ENCODE results near the gene RAB11A.

RAB11A gene

GRCh38 chr15:65883571-65883970 is 14.3 kb downstream of the RAB11A start:
- FAIRE-seq: no peak
- no peak for DNase-seq (ENCODE audit: low spot score)

DNA sequence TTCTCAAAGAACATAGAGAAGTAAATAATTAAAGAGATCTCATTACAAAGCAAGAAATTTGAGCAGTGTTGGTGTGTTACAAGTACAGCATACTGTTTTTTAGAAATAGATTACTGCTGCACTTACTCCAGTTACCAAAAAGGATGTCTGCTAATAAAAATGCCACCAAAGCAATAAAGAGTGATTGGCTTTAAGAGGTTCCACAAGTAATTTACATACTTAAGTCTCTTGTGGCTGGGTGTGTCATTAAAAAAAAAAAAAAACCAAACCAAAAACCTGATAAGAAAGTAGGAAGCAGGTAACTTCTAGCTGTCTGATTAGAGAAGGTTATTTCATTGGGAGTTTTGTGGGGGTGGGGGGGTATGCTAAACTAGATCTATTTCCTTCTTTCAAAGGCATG is 15.2 kb downstream of the RAB11A start:
- no peak for DNase-seq (ENCODE audit: low spot score)

DNA sequence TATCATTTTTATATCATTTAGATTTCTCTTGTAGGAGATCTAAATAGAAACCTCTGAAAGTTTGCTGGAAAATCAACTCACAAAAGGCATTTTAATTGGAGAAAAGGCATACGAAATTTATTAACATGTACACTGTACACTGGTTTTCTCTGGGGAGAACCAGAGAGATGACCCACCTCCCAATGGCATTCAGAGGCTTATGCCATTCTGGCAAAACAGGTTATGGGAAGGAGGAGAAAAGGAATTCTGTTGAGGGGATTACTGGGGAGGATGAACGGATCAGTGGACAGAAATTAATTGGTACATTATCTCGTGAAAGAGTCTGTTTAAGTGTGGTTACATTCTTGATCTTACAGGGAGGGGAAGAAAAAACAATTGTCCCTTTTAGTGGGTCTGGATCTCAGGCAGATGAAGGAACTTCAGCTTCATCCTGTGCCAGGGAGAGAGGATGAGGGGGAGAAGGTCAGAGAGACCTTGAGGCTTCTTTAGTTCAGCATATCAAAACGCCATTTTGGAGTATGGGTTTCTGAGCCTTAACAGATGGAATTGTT is 16.5 kb downstream of the RAB11A start:
- FAIRE-seq (no peak), DNase-seq (ENCODE audit: low spot score) (no peak)

More for the DNA sequence above, 15.2 kb downstream of the RAB11A start:
- FAIRE-seq: no peak

DNA sequence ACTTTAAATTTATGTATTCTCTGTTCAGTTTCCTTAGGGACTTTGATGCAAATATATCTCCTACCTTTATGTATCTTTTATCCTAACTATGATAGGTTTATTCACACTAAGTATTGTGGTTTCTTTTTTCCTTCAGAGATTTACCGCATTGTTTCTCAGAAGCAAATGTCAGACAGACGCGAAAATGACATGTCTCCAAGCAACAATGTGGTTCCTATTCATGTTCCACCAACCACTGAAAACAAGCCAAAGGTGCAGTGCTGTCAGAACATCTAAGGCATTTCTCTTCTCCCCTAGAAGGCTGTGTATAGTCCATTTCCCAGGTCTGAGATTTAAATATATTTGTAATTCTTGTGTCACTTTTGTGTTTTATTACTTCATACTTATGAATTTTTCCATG is 18.3 kb downstream of the RAB11A start:
- FAIRE-seq (no peak), DNase-seq (ENCODE audit: low spot score) (no peak)

- FAIRE-seq (no peak), DNase-seq (ENCODE audit: low spot score) (no peak)
These were observed 19.7 kb downstream of the RAB11A start for GRCh38 chr15:65888981-65889380.

DNA sequence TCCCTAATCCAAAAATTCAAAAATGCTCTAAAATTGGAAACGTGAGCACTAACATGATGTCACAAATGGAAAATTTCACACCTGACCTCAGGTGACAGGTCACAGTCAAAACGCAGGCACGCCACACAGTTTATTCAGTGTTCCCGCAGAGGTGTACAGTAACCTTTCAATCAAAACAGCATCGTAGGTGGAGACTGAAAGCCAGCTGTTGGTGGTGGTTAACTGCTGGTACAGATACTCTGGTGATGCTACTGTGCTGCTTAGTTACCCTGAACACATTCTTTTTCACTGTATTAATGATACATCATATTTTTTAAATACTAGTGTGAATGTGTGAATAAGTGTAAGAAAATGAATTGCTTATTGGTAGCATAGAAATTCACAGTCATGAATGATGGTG is 23.8 kb downstream of the RAB11A start:
- DNase-seq (ENCODE audit: low spot score): no peak
- peak; percentile 59 for FAIRE-seq

GRCh38 chr15:65896236-65896635 is 26.9 kb downstream of the RAB11A start:
- FAIRE-seq: no peak
- DNase-seq (ENCODE audit: low spot score): no peak

DNA sequence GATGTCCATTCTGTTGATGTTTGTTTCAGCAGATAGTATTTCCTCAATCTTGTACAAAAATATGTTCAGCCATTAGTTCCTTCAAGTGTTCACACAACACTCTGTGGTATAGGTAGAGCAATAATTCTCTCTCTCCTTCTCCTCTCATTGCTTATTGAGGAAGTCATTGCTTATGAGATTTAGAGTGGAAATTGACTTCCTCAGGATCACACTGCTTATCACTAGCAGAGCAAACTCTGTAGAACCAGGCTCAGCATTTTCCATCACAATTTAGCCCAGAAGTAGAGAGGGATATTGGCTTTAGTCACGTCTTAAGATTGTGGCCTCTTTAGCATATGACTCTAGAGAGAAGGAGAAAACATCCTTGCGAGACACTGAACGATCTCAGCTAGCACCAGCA is 31.2 kb downstream of the RAB11A start:
- FAIRE-seq (peak; percentile 48), DNase-seq (ENCODE audit: low spot score) (no peak)

DNA sequence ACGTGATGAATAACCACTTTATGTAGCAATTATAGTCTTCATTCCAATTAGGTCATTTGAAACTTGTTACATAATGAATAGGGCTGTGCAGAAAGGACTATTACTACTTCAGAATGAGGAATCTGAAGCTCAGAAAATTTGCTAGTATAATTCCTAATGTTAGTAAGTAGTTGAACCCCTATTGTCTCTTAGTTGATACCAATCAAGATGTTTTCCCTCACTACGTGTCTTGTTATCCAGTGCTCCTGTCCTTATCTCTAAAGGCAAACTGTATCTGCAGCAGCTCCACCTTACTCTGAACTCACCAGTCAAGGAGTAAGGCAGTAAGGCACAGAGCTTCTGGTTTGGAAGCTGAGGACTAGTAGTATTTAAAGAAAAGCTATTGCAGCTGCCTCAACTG is 32.0 kb downstream of the RAB11A start:
- FAIRE-seq (peak; percentile 82), DNase-seq (ENCODE audit: low spot score) (no peak)

GRCh38 chr15:65901836-65902235 is 32.5 kb downstream of the RAB11A start:
- DNase-seq (ENCODE audit: low spot score) (no peak), FAIRE-seq (no peak)

GRCh38 chr15:65902373-65902772 is 33.1 kb downstream of the RAB11A start:
- FAIRE-seq: no peak
- peak; percentile 72 for DNase-seq (ENCODE audit: low spot score)

GRCh38 chr15:65903296-65904073 is 34.2 kb downstream of the RAB11A start:
- peak; percentile 50 for DNase-seq (ENCODE audit: low spot score)
- FAIRE-seq: no peak

DNA sequence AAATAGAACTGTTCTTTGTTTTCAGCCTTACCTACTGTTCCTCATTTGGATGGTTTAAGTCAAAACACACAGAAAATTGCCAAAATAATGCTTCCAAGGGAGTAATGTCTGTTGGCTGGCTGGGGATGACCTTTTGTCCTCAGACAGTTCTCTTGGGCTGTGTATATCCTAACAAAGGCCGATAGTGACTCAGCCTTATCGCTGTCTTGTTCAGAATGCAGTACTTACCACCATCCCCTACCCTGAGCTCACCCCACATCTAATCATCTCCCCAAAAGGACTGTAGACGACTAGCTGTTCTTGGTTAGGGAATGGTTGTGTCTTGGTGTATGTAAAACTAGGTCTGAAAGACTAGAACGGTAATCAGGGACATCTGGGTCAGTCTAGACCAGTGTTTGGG is 35.0 kb downstream of the RAB11A start:
- DNase-seq (ENCODE audit: low spot score) (no peak), FAIRE-seq (no peak)

GRCh38 chr15:65906396-65906795 is 37.1 kb downstream of the RAB11A start:
- FAIRE-seq (no peak), DNase-seq (ENCODE audit: low spot score) (no peak)

DNA sequence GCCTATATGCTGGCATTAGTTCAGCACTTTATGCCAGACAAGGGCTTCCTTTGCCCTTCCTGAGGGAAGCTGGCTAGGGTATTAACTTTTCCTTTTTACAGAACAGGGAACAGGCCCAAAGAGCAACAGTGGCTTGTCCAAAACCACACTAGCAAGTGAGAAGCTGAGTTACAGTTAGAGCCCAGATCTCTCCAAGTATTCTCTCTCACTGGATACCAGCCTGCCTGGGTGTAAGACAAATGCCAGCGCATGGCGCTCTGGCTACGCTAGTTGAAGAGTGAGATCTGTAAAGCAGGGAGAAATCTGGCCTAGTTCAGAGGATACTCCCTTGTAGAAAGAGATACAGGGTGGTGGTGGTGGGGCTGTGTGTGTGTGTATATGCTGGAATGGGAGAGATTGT is 38.4 kb downstream of the RAB11A start:
- FAIRE-seq (no peak), DNase-seq (ENCODE audit: low spot score) (no peak)

GRCh38 chr15:65908876-65909275 is 39.6 kb downstream of the RAB11A start:
- DNase-seq (ENCODE audit: low spot score) (no peak), FAIRE-seq (no peak)

- DNase-seq (ENCODE audit: low spot score): no peak
- no peak for FAIRE-seq
These were observed 40.5 kb downstream of the RAB11A start for GRCh38 chr15:65909831-65910230.

DNA sequence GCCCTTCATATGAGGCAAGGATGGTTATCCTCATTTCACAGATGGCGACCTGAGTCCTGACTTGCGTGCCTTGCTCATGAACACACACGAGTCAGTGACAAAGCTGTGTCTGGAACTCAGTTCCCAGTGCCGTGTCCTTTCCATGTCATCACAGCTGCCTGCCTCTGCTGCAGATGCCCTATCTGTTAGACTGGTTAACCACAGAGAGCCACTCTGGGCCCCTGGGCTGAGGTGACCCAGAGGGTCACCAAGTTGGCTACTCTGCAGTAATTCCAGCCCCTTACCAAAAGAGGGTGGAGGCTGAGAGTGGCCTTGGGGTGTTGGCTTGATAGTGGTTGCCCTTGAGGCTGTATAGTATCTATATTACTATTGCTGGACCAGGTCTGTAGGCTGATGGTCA is 41.0 kb downstream of the RAB11A start:
- no peak for DNase-seq (ENCODE audit: low spot score)
- no peak for FAIRE-seq

DNA sequence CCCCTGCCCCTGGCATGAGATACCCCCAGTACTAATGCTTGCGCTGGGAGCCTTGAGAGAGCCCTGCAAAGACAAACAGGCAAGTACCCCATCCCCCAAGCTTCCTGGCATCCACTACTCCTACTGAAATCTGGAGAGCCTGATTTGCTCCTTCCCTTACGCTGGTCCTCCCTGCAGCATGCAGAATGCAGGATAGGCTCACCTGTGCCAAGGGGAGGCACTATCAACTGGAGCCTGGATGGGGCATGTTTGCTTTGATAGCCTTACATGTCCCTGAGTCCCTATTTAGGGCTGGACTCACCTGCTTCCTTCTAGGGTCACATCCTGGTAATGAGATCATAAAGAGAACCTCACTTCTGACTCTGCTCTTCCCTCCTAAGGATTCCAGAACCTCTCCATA is 42.9 kb downstream of the RAB11A start:
- no peak for FAIRE-seq
- no peak for DNase-seq (ENCODE audit: low spot score)

DNA sequence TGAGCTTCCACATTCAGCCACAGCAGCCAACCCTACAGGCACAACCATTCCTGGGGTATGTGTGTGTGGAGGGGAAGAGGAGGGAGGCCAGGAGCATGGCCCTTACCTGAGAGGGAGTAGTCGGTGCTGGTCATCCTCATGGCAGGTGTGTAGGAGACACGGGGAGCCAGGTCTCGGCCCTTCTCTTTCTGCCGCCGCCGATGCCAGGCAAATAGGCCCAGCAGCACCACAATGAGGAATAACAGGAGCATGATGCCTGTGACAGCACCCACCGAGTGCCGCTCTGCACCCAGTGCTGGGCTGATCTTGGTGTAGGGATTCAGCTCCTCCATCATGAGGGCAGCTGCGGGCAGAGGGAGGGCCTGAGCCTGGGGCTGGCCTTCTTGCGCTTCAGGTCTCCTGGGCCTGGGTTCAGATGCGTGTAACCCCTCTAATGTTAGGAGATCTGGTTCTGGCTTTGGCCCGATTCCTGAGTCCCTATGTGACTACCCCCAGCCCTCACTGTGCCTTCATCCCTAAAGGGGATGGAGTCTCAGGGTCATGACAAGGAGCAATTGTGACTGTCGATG is 44.4 kb downstream of the RAB11A start:
- DNase-seq (ENCODE audit: low spot score) (no peak), FAIRE-seq (no peak)

GRCh38 chr15:65914386-65914785 is 45.1 kb downstream of the RAB11A start:
- DNase-seq (ENCODE audit: low spot score): no peak
- no peak for FAIRE-seq

DNA sequence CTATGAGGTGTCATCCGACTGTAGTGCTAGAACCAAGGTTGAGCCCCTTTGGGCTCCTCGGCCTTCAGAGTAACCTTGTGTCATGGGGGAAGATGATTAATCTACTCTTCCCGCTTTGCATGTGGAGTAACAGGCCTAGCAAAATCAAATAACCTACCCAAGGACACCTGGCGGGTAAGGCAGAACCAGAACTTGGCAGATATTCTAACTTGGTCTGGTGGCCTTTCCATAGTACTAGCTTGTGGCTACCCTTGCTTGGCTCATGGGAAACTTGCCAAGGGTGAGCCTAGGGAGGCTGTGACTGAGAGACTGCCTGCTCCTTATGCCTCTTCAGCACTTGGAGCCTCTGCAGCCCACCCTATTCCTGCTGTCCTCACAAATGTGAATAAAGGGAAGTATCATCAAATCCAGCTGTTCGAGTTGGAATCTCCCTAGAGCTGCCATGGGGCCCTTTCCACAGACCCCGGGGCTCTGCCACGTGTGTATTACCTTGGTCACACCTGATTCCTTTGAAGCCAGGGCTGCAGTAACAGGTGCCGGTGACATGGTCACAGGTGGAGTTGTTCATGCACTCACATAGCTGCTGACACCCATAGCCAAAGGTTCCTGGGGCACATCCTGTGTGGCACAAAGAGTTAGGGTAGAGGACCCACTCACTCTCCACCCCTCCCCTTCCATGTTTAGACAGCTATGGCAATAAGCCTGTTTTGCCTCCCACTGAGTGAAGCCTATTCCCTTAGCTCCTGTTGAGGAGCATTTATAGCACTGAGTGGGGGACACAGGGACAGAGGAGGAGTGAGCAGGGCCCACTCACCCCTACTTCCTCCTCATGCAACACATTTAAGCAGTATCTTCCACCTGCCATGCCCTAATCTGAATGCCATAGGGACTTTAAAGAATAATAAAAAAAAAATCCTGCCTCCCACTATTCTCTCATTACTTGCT is 46.0 kb downstream of the RAB11A start:
- FAIRE-seq (no peak), DNase-seq (ENCODE audit: low spot score) (no peak)
